ENCODE measurements around the gene NRIP2.

- TF ChIP-seq CTCF (IDR thresholded peaks at IDR 0.05 in 4 of 5, conservative IDR thresholded peaks at IDR 0.05 in 1 of 5) (no peak), POLR2A (IDR thresholded peaks at IDR 0.05) (no peak)
Observed at GRCh38 chr12:2832550-2833127, 2.2 kb downstream of the NRIP2 start.

All from gastrocnemius medialis (tissue), 4 donors.